Measurements from ENCODE around the gene BCKDK.

DNA sequence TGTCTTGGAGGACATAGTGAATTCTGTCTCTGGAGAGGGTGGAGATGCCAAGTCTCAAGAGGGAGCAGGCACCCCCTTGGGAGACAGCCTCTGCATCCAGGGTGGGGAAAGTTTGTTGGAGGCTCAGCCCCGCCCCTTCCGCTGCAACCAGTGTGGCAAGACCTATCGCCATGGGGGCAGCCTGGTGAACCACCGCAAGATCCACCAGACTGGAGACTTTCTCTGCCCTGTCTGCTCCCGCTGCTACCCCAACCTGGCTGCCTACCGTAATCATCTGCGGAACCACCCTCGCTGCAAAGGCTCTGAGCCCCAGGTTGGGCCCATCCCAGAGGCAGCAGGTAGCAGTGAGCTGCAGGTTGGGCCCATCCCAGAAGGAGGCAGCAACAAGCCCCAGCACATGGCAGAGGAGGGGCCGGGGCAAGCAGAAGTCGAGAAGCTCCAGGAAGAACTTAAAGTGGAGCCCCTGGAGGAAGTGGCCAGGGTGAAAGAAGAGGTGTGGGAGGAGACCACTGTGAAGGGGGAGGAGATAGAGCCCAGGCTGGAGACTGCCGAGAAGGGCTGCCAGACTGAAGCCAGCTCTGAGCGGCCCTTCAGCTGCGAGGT lies 28.7 kb upstream of the BCKDK start:
- TF ChIP-seq, protein P1, sequence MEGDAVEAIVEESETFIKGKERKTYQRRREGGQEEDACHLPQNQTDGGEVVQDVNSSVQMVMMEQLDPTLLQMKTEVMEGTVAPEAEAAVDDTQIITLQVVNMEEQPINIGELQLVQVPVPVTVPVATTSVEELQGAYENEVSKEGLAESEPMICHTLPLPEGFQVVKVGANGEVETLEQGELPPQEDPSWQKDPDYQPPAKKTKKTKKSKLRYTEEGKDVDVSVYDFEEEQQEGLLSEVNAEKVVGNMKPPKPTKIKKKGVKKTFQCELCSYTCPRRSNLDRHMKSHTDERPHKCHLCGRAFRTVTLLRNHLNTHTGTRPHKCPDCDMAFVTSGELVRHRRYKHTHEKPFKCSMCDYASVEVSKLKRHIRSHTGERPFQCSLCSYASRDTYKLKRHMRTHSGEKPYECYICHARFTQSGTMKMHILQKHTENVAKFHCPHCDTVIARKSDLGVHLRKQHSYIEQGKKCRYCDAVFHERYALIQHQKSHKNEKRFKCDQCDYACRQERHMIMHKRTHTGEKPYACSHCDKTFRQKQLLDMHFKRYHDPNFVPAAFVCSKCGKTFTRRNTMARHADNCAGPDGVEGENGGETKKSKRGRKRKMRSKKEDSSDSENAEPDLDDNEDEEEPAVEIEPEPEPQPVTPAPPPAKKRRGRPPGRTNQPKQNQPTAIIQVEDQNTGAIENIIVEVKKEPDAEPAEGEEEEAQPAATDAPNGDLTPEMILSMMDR (IDR thresholded peaks at IDR 0.05) = no peak
- TF ChIP-seq JUN (CRISPR knock-in tag; IDR thresholded peaks at IDR 0.05) (no peak), KAT7 (CRISPR knock-in tag; IDR thresholded peaks at IDR 0.05; ENCODE audit: borderline replicate concordance) (no peak), TP53 (CRISPR knock-in tag; IDR thresholded peaks at IDR 0.05) (no peak), CREB1 (CRISPR knock-in tag; IDR thresholded peaks at IDR 0.05) (no peak), CBFB (CRISPR knock-in tag; IDR thresholded peaks at IDR 0.05; ENCODE audit: low read depth) (no peak), RELA (CRISPR knock-in tag; IDR thresholded peaks at IDR 0.05; ENCODE audit: borderline replicate concordance) (no peak), TEAD4 (CRISPR knock-in tag; IDR thresholded peaks at IDR 0.05) (no peak)
- TF ChIP-seq, protein P2, sequence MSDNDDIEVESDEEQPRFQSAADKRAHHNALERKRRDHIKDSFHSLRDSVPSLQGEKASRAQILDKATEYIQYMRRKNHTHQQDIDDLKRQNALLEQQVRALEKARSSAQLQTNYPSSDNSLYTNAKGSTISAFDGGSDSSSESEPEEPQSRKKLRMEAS (CRISPR knock-in tag; IDR thresholded peaks at IDR 0.05) = no peak
- TF ChIP-seq, protein P3, sequence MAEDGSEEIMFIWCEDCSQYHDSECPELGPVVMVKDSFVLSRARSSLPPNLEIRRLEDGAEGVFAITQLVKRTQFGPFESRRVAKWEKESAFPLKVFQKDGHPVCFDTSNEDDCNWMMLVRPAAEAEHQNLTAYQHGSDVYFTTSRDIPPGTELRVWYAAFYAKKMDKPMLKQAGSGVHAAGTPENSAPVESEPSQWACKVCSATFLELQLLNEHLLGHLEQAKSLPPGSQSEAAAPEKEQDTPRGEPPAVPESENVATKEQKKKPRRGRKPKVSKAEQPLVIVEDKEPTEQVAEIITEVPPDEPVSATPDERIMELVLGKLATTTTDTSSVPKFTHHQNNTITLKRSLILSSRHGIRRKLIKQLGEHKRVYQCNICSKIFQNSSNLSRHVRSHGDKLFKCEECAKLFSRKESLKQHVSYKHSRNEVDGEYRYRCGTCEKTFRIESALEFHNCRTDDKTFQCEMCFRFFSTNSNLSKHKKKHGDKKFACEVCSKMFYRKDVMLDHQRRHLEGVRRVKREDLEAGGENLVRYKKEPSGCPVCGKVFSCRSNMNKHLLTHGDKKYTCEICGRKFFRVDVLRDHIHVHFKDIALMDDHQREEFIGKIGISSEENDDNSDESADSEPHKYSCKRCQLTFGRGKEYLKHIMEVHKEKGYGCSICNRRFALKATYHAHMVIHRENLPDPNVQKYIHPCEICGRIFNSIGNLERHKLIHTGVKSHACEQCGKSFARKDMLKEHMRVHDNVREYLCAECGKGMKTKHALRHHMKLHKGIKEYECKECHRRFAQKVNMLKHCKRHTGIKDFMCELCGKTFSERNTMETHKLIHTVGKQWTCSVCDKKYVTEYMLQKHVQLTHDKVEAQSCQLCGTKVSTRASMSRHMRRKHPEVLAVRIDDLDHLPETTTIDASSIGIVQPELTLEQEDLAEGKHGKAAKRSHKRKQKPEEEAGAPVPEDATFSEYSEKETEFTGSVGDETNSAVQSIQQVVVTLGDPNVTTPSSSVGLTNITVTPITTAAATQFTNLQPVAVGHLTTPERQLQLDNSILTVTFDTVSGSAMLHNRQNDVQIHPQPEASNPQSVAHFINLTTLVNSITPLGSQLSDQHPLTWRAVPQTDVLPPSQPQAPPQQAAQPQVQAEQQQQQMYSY (CRISPR knock-in tag; IDR thresholded peaks at IDR 0.05) = no peak
- TF ChIP-seq, protein P4, sequence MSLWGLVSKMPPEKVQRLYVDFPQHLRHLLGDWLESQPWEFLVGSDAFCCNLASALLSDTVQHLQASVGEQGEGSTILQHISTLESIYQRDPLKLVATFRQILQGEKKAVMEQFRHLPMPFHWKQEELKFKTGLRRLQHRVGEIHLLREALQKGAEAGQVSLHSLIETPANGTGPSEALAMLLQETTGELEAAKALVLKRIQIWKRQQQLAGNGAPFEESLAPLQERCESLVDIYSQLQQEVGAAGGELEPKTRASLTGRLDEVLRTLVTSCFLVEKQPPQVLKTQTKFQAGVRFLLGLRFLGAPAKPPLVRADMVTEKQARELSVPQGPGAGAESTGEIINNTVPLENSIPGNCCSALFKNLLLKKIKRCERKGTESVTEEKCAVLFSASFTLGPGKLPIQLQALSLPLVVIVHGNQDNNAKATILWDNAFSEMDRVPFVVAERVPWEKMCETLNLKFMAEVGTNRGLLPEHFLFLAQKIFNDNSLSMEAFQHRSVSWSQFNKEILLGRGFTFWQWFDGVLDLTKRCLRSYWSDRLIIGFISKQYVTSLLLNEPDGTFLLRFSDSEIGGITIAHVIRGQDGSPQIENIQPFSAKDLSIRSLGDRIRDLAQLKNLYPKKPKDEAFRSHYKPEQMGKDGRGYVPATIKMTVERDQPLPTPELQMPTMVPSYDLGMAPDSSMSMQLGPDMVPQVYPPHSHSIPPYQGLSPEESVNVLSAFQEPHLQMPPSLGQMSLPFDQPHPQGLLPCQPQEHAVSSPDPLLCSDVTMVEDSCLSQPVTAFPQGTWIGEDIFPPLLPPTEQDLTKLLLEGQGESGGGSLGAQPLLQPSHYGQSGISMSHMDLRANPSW (CRISPR knock-in tag; conservative IDR thresholded peaks at IDR 0.05; ENCODE audit: low read depth) = no peak
- TF ChIP-seq, protein P5, sequence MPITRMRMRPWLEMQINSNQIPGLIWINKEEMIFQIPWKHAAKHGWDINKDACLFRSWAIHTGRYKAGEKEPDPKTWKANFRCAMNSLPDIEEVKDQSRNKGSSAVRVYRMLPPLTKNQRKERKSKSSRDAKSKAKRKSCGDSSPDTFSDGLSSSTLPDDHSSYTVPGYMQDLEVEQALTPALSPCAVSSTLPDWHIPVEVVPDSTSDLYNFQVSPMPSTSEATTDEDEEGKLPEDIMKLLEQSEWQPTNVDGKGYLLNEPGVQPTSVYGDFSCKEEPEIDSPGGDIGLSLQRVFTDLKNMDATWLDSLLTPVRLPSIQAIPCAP (CRISPR knock-in tag; IDR thresholded peaks at IDR 0.05) = no peak
- TF ChIP-seq, protein P6, sequence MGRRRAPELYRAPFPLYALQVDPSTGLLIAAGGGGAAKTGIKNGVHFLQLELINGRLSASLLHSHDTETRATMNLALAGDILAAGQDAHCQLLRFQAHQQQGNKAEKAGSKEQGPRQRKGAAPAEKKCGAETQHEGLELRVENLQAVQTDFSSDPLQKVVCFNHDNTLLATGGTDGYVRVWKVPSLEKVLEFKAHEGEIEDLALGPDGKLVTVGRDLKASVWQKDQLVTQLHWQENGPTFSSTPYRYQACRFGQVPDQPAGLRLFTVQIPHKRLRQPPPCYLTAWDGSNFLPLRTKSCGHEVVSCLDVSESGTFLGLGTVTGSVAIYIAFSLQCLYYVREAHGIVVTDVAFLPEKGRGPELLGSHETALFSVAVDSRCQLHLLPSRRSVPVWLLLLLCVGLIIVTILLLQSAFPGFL (CRISPR knock-in tag; IDR thresholded peaks at IDR 0.05; ENCODE audit: borderline replicate concordance) = no peak

All from WTC11 (cell line).